IMR-90 (cell line): ENCODE measurements around the gene MKRN2OS. TPM values are rescaled to one million over a fixed set of nuclear protein-coding genes. Genes with fewer than 3 reads are reported as not detected.
A peak's percentile ranks its signal among the peaks of the same experiment; 100 is the strongest.

Experiments
- ATAC-seq: fragments of 200-7000 bp; cut with Tn5 transposase; 2 replicates; pipeline ENCODE4 v1.9.1; 2020; ENCODE audit warnings: low read depth, mild to moderate bottlenecking, moderate library complexity
- BruUV-seq: library from RNA; stranded (reverse); fragments of 400-500 nt; replicated peaks from 2 replicates; lab custom pipeline; 2021; lab: Mats Ljungman, UMichigan
- CTCF ChIA-PET: fragments of 300-600 bp; formaldehyde crosslinking; extraction: SDS; loops from one replicate; lab custom pipeline; 2021; ENCODE audit warnings: antibody characterized with exemption; lab: Yijun Ruan, JAX
- POLR2A ChIA-PET: fragments of 300-600 bp; sonication (Branson Sonifier 250); formaldehyde crosslinking; loops from one replicate; lab custom pipeline; 2022; ENCODE audit warnings: antibody characterized with exemption; ENCODE audit not compliant: unreplicated experiment; lab: Charles Lee
- DNase-seq: peaks from one replicate; pipeline ENCODE4 v3.0.0; 2013
- H2AFZ ChIP-seq: replicated peaks from 2 replicates; pipeline ENCODE3; 2013; ENCODE audit warnings: low read length, mild to moderate bottlenecking; ENCODE audit not compliant: poor library complexity
- H2AK5ac ChIP-seq: 2 replicates; pipeline ENCODE4 v1.6.1; 2013; ENCODE audit warnings: low read depth, low read length, inconsistent platforms
- H2AK9ac ChIP-seq: replicated peaks from 2 replicates; pipeline ENCODE3; 2013; ENCODE audit warnings: mild to moderate bottlenecking, low read depth, low read length, moderate library complexity; ENCODE audit not compliant: poor library complexity
- H2BK120ac ChIP-seq: 2 replicates; pipeline ENCODE4 v1.6.1; 2013; ENCODE audit warnings: low read depth, low read length, inconsistent platforms
- H2BK15ac ChIP-seq: 3 replicates; pipeline ENCODE4 v1.6.1; 2013; ENCODE audit warnings: low read depth, low read length, inconsistent platforms
- H2BK20ac ChIP-seq: 2 replicates; pipeline ENCODE4 v1.6.1; 2013; ENCODE audit warnings: low read depth, mild to moderate bottlenecking, inconsistent platforms, low read length, moderate library complexity
- H2BK5ac ChIP-seq: 2 replicates; pipeline ENCODE4 v1.6.1; 2013; ENCODE audit warnings: mild to moderate bottlenecking, low read depth, low read length, inconsistent platforms; ENCODE audit not compliant: poor library complexity, severe bottlenecking
- H3K14ac ChIP-seq: replicated peaks from 2 replicates; pipeline ENCODE4 v1.6.1; 2013; ENCODE audit warnings: low read depth, low read length, inconsistent platforms
- H3K18ac ChIP-seq: 2 replicates; pipeline ENCODE4 v1.6.1; 2013; ENCODE audit warnings: low read depth, low read length, control low read depth
- H3K23ac ChIP-seq: 2 replicates; pipeline ENCODE4 v1.6.1; 2013; ENCODE audit warnings: low read depth, low read length, inconsistent platforms
- H3K27ac ChIP-seq: 2 replicates; pipeline ENCODE4 v1.5.1; 2013; ENCODE audit warnings: mild to moderate bottlenecking, control low read depth, low read length; ENCODE audit not compliant: insufficient read depth
- H3K27me3 ChIP-seq: 2 replicates; pipeline ENCODE4 v1.6.1; 2013; ENCODE audit warnings: low read length; ENCODE audit not compliant: control insufficient read depth, insufficient read depth
- H3K36me3 ChIP-seq: 2 replicates; pipeline ENCODE4 v1.6.1; 2013; ENCODE audit warnings: low read length, mixed read lengths; ENCODE audit not compliant: control insufficient read depth, insufficient read depth
- H3K4ac ChIP-seq: 2 replicates; pipeline ENCODE4 v1.6.1; 2013; ENCODE audit warnings: low read depth, low read length, inconsistent platforms
- H3K4me1 ChIP-seq: 2 replicates; pipeline ENCODE4 v1.6.1; 2013; ENCODE audit warnings: low read length, mixed read lengths; ENCODE audit not compliant: control insufficient read depth, insufficient read depth
- H3K4me2 ChIP-seq: 2 replicates; pipeline ENCODE4 v1.6.1; 2013; ENCODE audit warnings: low read depth, mild to moderate bottlenecking, control low read depth, low read length, moderate library complexity
- H3K4me3 ChIP-seq: 2 replicates; pipeline ENCODE4 v1.5.1; 2013; ENCODE audit warnings: low read depth, mild to moderate bottlenecking, control low read depth, low read length, moderate library complexity; ENCODE audit not compliant: insufficient read depth
- H3K56ac ChIP-seq: 2 replicates; pipeline ENCODE4 v1.6.1; 2013; ENCODE audit warnings: low read length, inconsistent platforms; ENCODE audit not compliant: insufficient read depth; ENCODE audit errors: extremely low read depth
- H3K79me1 ChIP-seq, 2 experiments: 2 replicates each; pipeline ENCODE4 v1.6.1; 2013; ENCODE audit warnings: low read length in 2 of 2, inconsistent platforms in 1 of 2, low read depth in 1 of 2
- H3K9ac ChIP-seq: 2 replicates; pipeline ENCODE4 v1.6.1; 2013; ENCODE audit warnings: low read depth, low read length, control low read depth
- H3K9me1 ChIP-seq: 2 replicates; pipeline ENCODE4 v1.6.1; 2013; ENCODE audit warnings: low read length, inconsistent platforms; ENCODE audit not compliant: insufficient read depth
- H3K9me3 ChIP-seq: 2 replicates; pipeline ENCODE4 v1.6.1; 2013; ENCODE audit warnings: low read length; ENCODE audit not compliant: control insufficient read depth, insufficient read depth
- H4K20me1 ChIP-seq: 2 replicates; pipeline ENCODE4 v1.6.1; 2013; ENCODE audit warnings: low read length, inconsistent platforms; ENCODE audit not compliant: insufficient read depth
- H4K5ac ChIP-seq: 2 replicates; pipeline ENCODE4 v1.6.1; 2013; ENCODE audit warnings: mild to moderate bottlenecking, low read depth, low read length, control low read depth
- H4K8ac ChIP-seq, 2 experiments: 2 replicates each; pipeline ENCODE4 v1.6.1; 2013; ENCODE audit warnings: low read depth in 2 of 2, low read length in 2 of 2, control low read depth in 1 of 2, inconsistent platforms in 1 of 2
- H4K91ac ChIP-seq: 2 replicates; pipeline ENCODE4 v1.6.1; 2013; ENCODE audit warnings: low read depth, low read length, inconsistent platforms; ENCODE audit not compliant: insufficient read depth
- CEBPB ChIP-seq: IDR thresholded peaks from 2 replicates; pipeline ENCODE4 v1.6.1; 2012; ENCODE audit warnings: low read depth, low read length, improper control_type of control experiment
- CTCF ChIP-seq: conservative IDR thresholded peaks from 2 replicates; pipeline ENCODE4 v1.5.1; 2012; ENCODE audit warnings: mild to moderate bottlenecking, low read depth, low read length, improper control_type of control experiment
- ELK1 ChIP-seq: fragments of 150-350 bp; IDR thresholded peaks from 2 replicates; pipeline ENCODE4 v1.6.1; 2016; ENCODE audit warnings: low read depth, mild to moderate bottlenecking, low read length, moderate library complexity, borderline replicate concordance
- FOS ChIP-seq: fragments of 150-350 bp; IDR thresholded peaks from 2 replicates; pipeline ENCODE4 v1.6.1; 2016; ENCODE audit warnings: low read depth, low read length
- NFE2L2 ChIP-seq: fragments of 150-350 bp; IDR thresholded peaks from 2 replicates; pipeline ENCODE4 v1.6.1; 2016; ENCODE audit warnings: low read depth, mild to moderate bottlenecking, low read length
- RCOR1 ChIP-seq: IDR thresholded peaks from 2 replicates; pipeline ENCODE4 v1.6.1; 2012; ENCODE audit warnings: mild to moderate bottlenecking, low read length, improper control_type of control experiment; ENCODE audit not compliant: insufficient replicate concordance
- RFX5 ChIP-seq: IDR thresholded peaks from 2 replicates; pipeline ENCODE4 v1.8.0; 2012; ENCODE audit warnings: low read depth, mild to moderate bottlenecking, low read length, moderate library complexity
- SMC3 ChIP-seq: fragments of 150-350 bp; IDR thresholded peaks from 2 replicates; pipeline ENCODE4 v1.6.1; 2016; ENCODE audit warnings: low read depth, mild to moderate bottlenecking, antibody characterized with exemption, low read length, moderate library complexity
- WGBS, 2 experiments: methylation state at CpG; one replicate each; pipeline versions ENCODE4 v1.1.5 to v1.1.7; 2013; ENCODE audit warnings: missing lambda C conversion rate in 2 of 2; ENCODE audit not compliant: insufficient read length in 1 of 2; ENCODE audit errors: extremely low coverage in 2 of 2; 5-methylcytosine and 5-hydroxymethylcytosine counted together
- dilution Hi-C: fragments of 300-500 bp; cut with HindIII; formaldehyde crosslinking; loops from one replicate; pipeline ENCODE4 v1.14.3; 2018; ENCODE audit warnings: low sequenced_read_pairs; ENCODE audit not compliant: unreplicated experiment
- in situ Hi-C: fragments of 300-500 bp; cut with MboI; formaldehyde crosslinking; loops from 3 replicates; pipeline ENCODE4 v1.14.3; 2019; ENCODE audit warnings: low sequenced_read_pairs, inconsistent platforms, mixed read lengths
- intact Hi-C: fragments of 100-400 bp; cut with micrococcal nuclease; formaldehyde crosslinking; loops from 2 replicates; pipeline ENCODE4 v1.10.0; 2022
- polyA plus RNA-seq, 3 experiments: library from polyadenylated mRNA; depleted of rRNA; stranded (reverse); fragments of >200 nt; gene quantifications; 2 replicates each; pipeline ENCODE4 v1.2.3, GENCODE V29; 2012; ENCODE audit warnings: low replicate concordance in 1 of 3
- total RNA-seq: library from RNA; depleted of rRNA; stranded (reverse); fragments of >200 nt; gene quantifications from 2 replicates; pipeline ENCODE4 v1.2.3, GENCODE V29; 2012

Gene MKRN2OS
- total and polyA plus RNA-seq, 2 of the 4 experiments (the other 2 are of a cell fraction) = not detected

DNA sequence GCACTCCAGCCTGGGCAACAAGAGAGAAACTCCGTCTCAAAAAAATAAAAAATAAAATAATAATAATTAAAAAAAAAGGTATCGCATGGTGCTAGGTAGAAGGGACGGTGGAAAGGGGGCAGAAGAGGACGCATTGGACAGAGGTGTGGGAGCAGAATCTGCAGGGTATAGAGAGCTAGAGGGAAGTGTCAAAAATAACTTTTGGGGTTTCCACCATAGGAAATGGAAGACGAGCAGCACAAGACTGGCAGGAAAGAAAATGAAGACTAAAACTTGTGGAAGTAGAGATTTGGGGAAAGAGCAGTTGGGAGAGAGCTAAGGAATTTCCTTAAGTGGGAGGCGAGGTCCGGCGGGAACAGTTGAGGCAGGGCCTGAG is 11.0 kb upstream of the MKRN2OS start:
- no peak overlapping the region for H2AK5ac ChIP-seq
- no peak overlapping the region for H2BK20ac ChIP-seq
- peak overlapping the region; percentile 85 for H3K4me3 ChIP-seq
- intact Hi-C loops (loop anchor here (2.0 to 5.0 kb wide), 3 partner anchors 49 to 364 kb away; no protein-coding TSS in a partner anchor), in situ Hi-C loops (no loop called here), dilution Hi-C loops (no loop called here)
- CTCF ChIA-PET = no interaction called here
- POLR2A ChIA-PET = no interaction called here
- peak overlapping the region; percentile 89 for H4K5ac ChIP-seq
- H3K36me3 ChIP-seq = no peaks in the 10 kb centered on the region
- H3K4me2 ChIP-seq = peak overlapping the region; percentile 86
- DNase-seq (no peak), ATAC-seq (no peak)
- peak overlapping the region; percentile 80 for H4K91ac ChIP-seq
- peak overlapping the region; percentile 89 to 99 for H4K8ac ChIP-seq
- H2BK15ac ChIP-seq = 0 out of 3 replicates have a peak overlapping the region, but pooled peaks have one; percentile 49
- peak overlapping the region; percentile 80 for H3K14ac ChIP-seq
- peak overlapping the region; percentile 67 for H2BK5ac ChIP-seq
- 5% methylated on average over 4 of the region's 8 CpGs; no CpG with 5 or more reads in 1 of the 2 experiments for WGBS, 2 experiments
- no TSS peak for BruUV-seq
- peak overlapping the region; percentile 62 for H2AK9ac ChIP-seq
- H3K4ac ChIP-seq = peak overlapping the region; percentile 73
- no peaks in the 10 kb centered on the region for H3K27me3 ChIP-seq
- peaks cover 3 to 37% of the 10 kb centered on the region in 2 experiments; a peak in 2 of 4 replicates for H3K79me1 ChIP-seq
- peak overlapping the region; percentile 66; the same call in 1 of the 2 replicates for H3K56ac ChIP-seq
- H3K9ac ChIP-seq = peak overlapping the region; percentile 84
- H3K4me1 ChIP-seq = peaks cover 5% of the 10 kb centered on the region
- no peaks in the 10 kb centered on the region for H3K9me3 ChIP-seq
- peak overlapping the region; percentile 69 for H2BK120ac ChIP-seq
- peaks cover 11% of the 10 kb centered on the region for H3K9me1 ChIP-seq
- peak overlapping the region; percentile 71 for H3K27ac ChIP-seq
- 0 out of 2 replicates have a peak overlapping the region, but pooled peaks have one; percentile 35 for H3K18ac ChIP-seq
- peaks cover 41% of the 10 kb centered on the region for H4K20me1 ChIP-seq
- no peak for TF ChIP-seq FOS
- no peak for TF ChIP-seq NFE2L2
- TF ChIP-seq ELK1 = no peak
- TF ChIP-seq RFX5 = no peak
- no peak for TF ChIP-seq CEBPB
- no peak for TF ChIP-seq CTCF
- TF ChIP-seq RCOR1 = no peak
- no peak for TF ChIP-seq SMC3
- peak overlapping the region; percentile 97 for H2AFZ ChIP-seq
- peak overlapping the region; percentile 79 for H3K23ac ChIP-seq
